Superior temporal gyrus (tissue), 1 donor: Measurements from ENCODE around the gene BRD2.
A peak's percentile ranks its signal among the peaks of the same experiment; 100 is the strongest.

ENCODE experiments used
- DNase-seq: peaks from one replicate; pipeline ENCODE4 v3.0.0-alpha.2; 2016; ENCODE audit errors: extremely low spot score

The BRD2 gene

GRCh38 chr6:32993363-32993973 lies 25.1 kb downstream of the BRD2 start:
- DNase-seq, result no peak

- no peak for DNase-seq
Observed at GRCh38 chr6:32995448-32995847, 27.1 kb downstream of the BRD2 start.

- DNase-seq, result no peak
Observed at GRCh38 chr6:33000055-33000454, 31.7 kb downstream of the BRD2 start.

GRCh38 chr6:33001685-33002084 lies 33.3 kb downstream of the BRD2 start:
- no peak for DNase-seq

- no peak for DNase-seq
Observed at GRCh38 chr6:33004940-33005339, 36.5 kb downstream of the BRD2 start.

- no peak for DNase-seq
Observed at GRCh38 chr6:33007831-33008400, 39.5 kb downstream of the BRD2 start.

GRCh38 chr6:33008944-33009861 lies 40.8 kb downstream of the BRD2 start, which contains the start of gene HLA-DOA:
Gene HLA-DOA, minus strand, starts transcription at chr6:33009591.
- no peak for DNase-seq

DNA sequence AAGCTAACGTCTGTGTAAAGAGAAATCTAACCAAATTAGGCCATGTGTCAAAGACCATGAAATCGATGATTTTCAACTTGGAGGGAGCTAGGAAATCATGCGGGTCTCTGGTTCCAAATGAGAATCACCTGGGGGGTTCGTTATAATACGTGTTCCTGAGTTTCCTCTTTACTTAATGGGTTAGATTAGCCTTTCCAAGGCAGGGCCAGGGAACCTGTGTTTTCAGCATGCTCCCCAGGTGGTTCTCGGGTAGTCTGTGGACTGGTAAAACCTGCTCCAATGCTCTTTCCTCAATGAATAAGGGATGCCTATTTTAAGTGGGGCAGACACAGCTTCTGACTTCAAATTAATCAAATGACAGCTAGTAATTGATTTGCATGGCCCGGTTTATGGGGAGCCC lies 42.0 kb downstream of the BRD2 start:
- DNase-seq, result no peak

DNA sequence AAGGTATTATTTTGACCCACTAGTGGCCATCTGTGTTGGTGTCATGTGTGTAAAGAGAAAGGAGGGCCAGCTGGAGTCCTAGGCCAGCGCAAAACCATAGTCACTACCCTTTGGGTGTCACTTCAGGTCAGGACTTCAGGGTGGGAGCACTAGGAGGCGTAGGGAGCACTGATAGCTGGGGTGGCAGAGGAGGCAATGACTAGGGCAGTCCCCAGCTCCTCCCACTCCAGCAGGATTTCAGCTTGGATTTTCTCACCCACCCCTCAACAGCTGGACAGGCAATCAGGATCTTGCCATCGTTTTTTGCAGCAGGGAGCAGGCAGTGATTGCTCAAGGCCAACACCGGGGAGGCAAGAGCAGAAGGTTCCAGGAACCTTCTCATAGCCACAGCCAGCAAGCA lies 45.2 kb downstream of the BRD2 start:
- DNase-seq, result no peak

DNA sequence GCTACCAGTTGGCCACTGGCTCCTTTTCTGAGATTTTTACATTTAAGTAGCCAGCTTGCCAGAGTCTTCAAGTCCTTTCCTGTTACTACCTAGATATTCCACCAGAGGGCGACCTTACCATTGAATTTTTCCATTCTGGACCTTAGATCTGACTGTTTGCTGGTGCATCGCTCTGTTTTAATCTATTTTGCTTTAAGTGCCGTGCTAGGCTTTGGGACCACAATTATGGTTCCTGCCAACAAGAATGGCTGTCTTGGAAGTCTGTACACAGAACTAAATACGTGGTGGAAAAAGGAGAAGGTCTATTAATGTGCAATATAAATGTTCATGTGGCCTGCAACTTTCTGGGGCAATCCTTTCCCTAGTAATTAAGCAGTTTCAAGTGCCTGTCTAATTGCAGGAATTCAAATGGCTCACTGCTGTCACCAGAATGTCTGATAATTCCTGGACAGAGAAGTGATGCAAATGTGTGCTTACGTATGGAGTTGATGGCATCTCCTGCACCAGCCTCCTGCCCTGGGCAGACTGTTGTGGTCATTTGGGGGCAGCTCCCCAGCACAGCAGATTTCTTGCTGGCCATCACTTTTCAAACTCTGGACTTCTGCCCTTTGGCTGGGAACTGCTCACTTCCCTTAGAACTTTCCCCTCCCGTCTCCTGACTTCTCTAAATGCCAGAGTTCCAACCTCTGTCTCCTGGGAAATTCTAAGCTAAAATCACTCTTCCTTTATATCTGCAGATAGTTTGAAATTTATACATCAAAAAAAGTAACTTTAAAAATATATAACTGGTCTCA lies 46.6 kb downstream of the BRD2 start:
- DNase-seq, result peak; percentile 96

GRCh38 chr6:33015798-33016197 lies 47.4 kb downstream of the BRD2 start:
- DNase-seq, result no peak

- DNase-seq, result no peak
Observed at GRCh38 chr6:33017018-33017417, 48.6 kb downstream of the BRD2 start.

DNA sequence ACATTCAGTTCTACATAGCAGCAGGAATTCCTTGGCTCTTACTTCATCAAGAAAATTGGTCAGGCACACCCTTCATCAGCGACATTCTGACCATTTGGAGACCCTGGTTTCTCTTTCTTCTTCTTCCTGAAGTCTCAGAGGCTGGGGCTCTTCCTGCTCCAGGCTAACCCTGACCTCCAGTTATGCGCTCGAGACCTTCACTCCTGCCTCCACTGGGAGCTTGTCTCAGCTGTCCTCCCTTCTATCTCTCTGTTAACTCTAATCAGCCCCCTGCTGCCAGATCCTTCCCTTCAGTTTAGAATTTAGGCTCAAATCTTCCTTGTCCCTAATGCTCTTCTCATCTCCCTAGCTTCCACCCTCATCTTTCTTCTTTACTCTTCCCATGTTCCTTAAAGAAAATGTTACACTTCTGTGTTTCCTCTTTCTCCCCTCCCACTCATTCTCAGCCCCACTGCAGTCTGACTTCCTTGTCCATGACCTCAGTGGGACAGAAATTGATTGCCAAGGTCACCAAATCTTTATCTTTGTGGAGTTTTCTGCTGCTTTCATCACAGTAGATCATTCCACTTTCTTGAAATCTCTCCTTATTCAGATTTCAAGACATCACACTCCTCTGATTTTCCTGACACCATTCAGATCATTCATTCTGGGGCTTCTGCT lies 49.4 kb downstream of the BRD2 start:
- DNase-seq, result no peak

- DNase-seq, result no peak
Observed at GRCh38 chr6:33018418-33018817, 50.0 kb downstream of the BRD2 start.

GRCh38 chr6:33018904-33019303 lies 50.5 kb downstream of the BRD2 start:
- peak; percentile 28 for DNase-seq

DNA sequence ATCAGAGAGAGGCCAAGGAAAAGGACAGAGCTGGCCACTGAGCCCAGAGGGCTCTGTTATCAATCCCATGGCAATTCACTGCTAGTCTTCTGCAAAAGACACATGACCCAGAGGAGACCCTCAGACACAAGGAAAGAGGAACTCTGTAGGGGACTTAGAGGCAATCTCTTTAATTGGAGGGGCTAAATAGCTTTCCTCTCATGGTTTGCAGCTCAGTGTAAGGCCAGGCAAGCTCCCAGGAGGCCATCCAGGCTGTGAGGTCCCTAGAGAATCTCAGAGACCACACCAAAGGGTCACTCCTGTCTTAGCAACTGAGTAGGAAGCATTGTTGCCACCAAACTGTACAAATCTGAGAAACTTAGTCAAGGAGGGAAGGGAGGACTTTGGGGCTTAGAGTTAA lies 51.0 kb downstream of the BRD2 start:
- DNase-seq, result no peak

GRCh38 chr6:33021917-33022316 lies 53.5 kb downstream of the BRD2 start:
- no peak for DNase-seq

- DNase-seq, result no peak
Observed at GRCh38 chr6:33023536-33023935, 55.1 kb downstream of the BRD2 start.

DNA sequence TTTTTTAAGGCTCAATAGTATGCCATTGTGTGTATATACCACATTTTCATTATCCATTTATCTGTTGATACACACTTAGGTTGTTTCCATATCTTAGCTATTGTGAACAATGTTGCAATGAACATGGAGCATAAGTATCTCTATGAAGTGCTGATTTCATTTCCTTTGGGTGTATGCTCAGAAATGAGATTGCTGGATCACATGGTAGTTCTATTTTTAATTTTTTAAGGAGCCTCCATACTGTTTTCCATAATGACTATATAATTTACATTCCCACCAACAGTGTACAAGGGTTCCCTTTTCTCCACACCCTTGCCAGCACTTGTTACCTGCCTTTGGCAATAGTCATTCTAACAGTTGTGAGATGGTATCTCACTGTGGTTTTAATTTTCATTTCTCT lies 56.1 kb downstream of the BRD2 start:
- DNase-seq, result no peak

GRCh38 chr6:33028220-33028849 lies 59.9 kb downstream of the BRD2 start:
- DNase-seq, result no peak
